Mesendoderm (in vitro differentiated cells): ENCODE data around the gene AP4B1.

ENCODE experiments used
- DNase-seq: peaks from one replicate; pipeline ENCODE4 v3.0.0; 2013
- H2AK5ac ChIP-seq: 2 replicates; pipeline ENCODE4 v1.6.1; 2013; ENCODE audit warnings: low read length, inconsistent platforms
- H2BK120ac ChIP-seq: 2 replicates; pipeline ENCODE4 v1.6.1; 2013; ENCODE audit warnings: low read depth, mild to moderate bottlenecking, low read length, moderate library complexity, mixed read lengths
- H2BK15ac ChIP-seq: replicated peaks from 2 replicates; pipeline ENCODE4 v1.6.1; 2013; ENCODE audit warnings: low read depth, mild to moderate bottlenecking, moderate library complexity
- H2BK5ac ChIP-seq: 2 replicates; pipeline ENCODE4 v1.6.1; 2013; ENCODE audit warnings: low read length, inconsistent platforms
- H3K18ac ChIP-seq: 2 replicates; pipeline ENCODE4 v1.6.1; 2013; ENCODE audit warnings: mild to moderate bottlenecking, low read length, mixed read lengths
- H3K23ac ChIP-seq: one replicate; pipeline ENCODE4 v1.6.1; 2013; ENCODE audit warnings: low read length
- H3K27ac ChIP-seq: 2 replicates; pipeline ENCODE4 v1.5.1; 2013; ENCODE audit warnings: low read depth, mild to moderate bottlenecking, inconsistent platforms, low read length, moderate library complexity
- H3K27me3 ChIP-seq: 2 replicates; pipeline ENCODE4 v1.6.1; 2013; ENCODE audit warnings: low read length, control low read depth, mild to moderate bottlenecking, inconsistent platforms; ENCODE audit not compliant: insufficient read depth, poor library complexity
- H3K36me3 ChIP-seq: 2 replicates; pipeline ENCODE4 v1.6.1; 2013; ENCODE audit warnings: low read length, inconsistent platforms; ENCODE audit not compliant: control insufficient read depth, insufficient read depth
- H3K4ac ChIP-seq: one replicate; pipeline ENCODE4 v1.6.1; 2013; ENCODE audit warnings: low read depth, mild to moderate bottlenecking, low read length, moderate library complexity
- H3K4me1 ChIP-seq: 2 replicates; pipeline ENCODE4 v1.6.1; 2013; ENCODE audit warnings: low read depth, low read length, inconsistent platforms; ENCODE audit not compliant: control insufficient read depth
- H3K4me2 ChIP-seq: 2 replicates; pipeline ENCODE4 v1.6.1; 2013; ENCODE audit warnings: low read length
- H3K4me3 ChIP-seq: 2 replicates; pipeline ENCODE4 v1.5.1; 2013; ENCODE audit warnings: mild to moderate bottlenecking, low read length
- H3K56ac ChIP-seq: one replicate; pipeline ENCODE4 v1.6.1; 2013; ENCODE audit warnings: low read length
- H3K79me1 ChIP-seq: 2 replicates; pipeline ENCODE4 v1.6.1; 2013; ENCODE audit warnings: low read length, inconsistent platforms
- H3K79me2 ChIP-seq: 2 replicates; pipeline ENCODE4 v1.6.1; 2013; ENCODE audit warnings: mild to moderate bottlenecking, low read length; ENCODE audit not compliant: control insufficient read depth, insufficient read depth
- H3K9ac ChIP-seq: 2 replicates; pipeline ENCODE4 v1.6.1; 2013; ENCODE audit warnings: low read length, inconsistent platforms
- H4K5ac ChIP-seq: one replicate; pipeline ENCODE4 v1.6.1; 2013; ENCODE audit warnings: low read length
- H4K8ac ChIP-seq: one replicate; pipeline ENCODE4 v1.6.1; 2013; ENCODE audit warnings: low read depth, mild to moderate bottlenecking, control low read depth, low read length, moderate library complexity
- WGBS: extraction: QIAGEN DNeasy Blood & Tissue Kit; methylation state at CpG from one replicate; pipeline ENCODE4 v1.1.7; 2013; ENCODE audit warnings: low lambda C conversion rate, missing lambda C conversion rate; ENCODE audit not compliant: insufficient coverage; ENCODE audit errors: extremely low coverage; 5-methylcytosine and 5-hydroxymethylcytosine counted together

AP4B1 gene

GRCh38 chr1:113912594-113913311 lies 8.2 kb upstream of the AP4B1 start:
- no peak overlapping the region for H3K4ac ChIP-seq
- H2AK5ac ChIP-seq = no peak overlapping the region
- H2BK120ac ChIP-seq = no peak overlapping the region
- WGBS = no CpG with 5 or more reads among the region's 6 CpGs
- no peak overlapping the region for H3K18ac ChIP-seq
- H4K8ac ChIP-seq = no peak overlapping the region
- no peak overlapping the region for H2BK5ac ChIP-seq
- no peaks in the 10 kb centered on the region for H3K27me3 ChIP-seq
- no peak for DNase-seq
- H4K5ac ChIP-seq = no peak overlapping the region
- no peak overlapping the region for H3K23ac ChIP-seq
- no peak overlapping the region for H3K27ac ChIP-seq
- no peak overlapping the region for H3K56ac ChIP-seq
- no peak overlapping the region for H3K4me3 ChIP-seq
- no peak overlapping the region for H3K4me2 ChIP-seq
- no peaks in the 10 kb centered on the region for H3K4me1 ChIP-seq
- no peaks in the 10 kb centered on the region for H3K79me2 ChIP-seq
- H3K79me1 ChIP-seq = no peaks in the 10 kb centered on the region
- peaks cover 2% of the 10 kb centered on the region for H3K36me3 ChIP-seq
- H3K9ac ChIP-seq = no peak overlapping the region
- no peak overlapping the region for H2BK15ac ChIP-seq

GRCh38 chr1:113905435-113905861 lies 849 bp upstream of the AP4B1 start:
- H3K36me3 ChIP-seq = peaks cover 2% of the 10 kb centered on the region
- no peaks in the 10 kb centered on the region for H3K27me3 ChIP-seq
- peak overlapping the region; percentile 87 for H3K56ac ChIP-seq
- peak overlapping the region; percentile 73 for H2BK5ac ChIP-seq
- peak overlapping the region; percentile 64 for H3K4ac ChIP-seq
- no peak overlapping the region for H2BK15ac ChIP-seq
- H3K4me1 ChIP-seq = peaks cover 2% of the 10 kb centered on the region
- no peak overlapping the region for H4K8ac ChIP-seq
- peak overlapping the region; percentile 78 for H3K4me2 ChIP-seq
- no peak overlapping the region for H2AK5ac ChIP-seq
- H3K18ac ChIP-seq = peak overlapping the region; percentile 64
- H3K23ac ChIP-seq = no peak overlapping the region
- H3K79me2 ChIP-seq = peaks cover 2% of the 10 kb centered on the region
- H3K9ac ChIP-seq = peak overlapping the region; percentile 98
- H3K27ac ChIP-seq = peak overlapping the region; percentile 65
- peak overlapping the region; percentile 98 for H3K4me3 ChIP-seq
- H4K5ac ChIP-seq = no peak overlapping the region
- no peak overlapping the region for H2BK120ac ChIP-seq
- DNase-seq = peak; percentile 84
- H3K79me1 ChIP-seq = peaks cover 5% of the 10 kb centered on the region
- no CpG with 5 or more reads among the region's 17 CpGs for WGBS

- no peak overlapping the region for H2BK15ac ChIP-seq
- peaks cover 2% of the 10 kb centered on the region for H3K79me2 ChIP-seq
- no CpG with 5 or more reads among the region's 11 CpGs for WGBS
- no peak overlapping the region for H3K18ac ChIP-seq
- H3K79me1 ChIP-seq = peaks cover 5% of the 10 kb centered on the region
- H3K4ac ChIP-seq = no peak overlapping the region
- no peak overlapping the region for H2BK120ac ChIP-seq
- H3K36me3 ChIP-seq = peaks cover 2% of the 10 kb centered on the region
- peak; percentile 89 for DNase-seq
- H3K4me3 ChIP-seq = peak overlapping the region; percentile 92
- H3K4me1 ChIP-seq = peaks cover 2% of the 10 kb centered on the region
- no peak overlapping the region for H2BK5ac ChIP-seq
- peak overlapping the region; percentile 92 for H3K56ac ChIP-seq
- H3K27ac ChIP-seq = peak overlapping the region; percentile 30
- H4K8ac ChIP-seq = no peak overlapping the region
- no peak overlapping the region for H3K23ac ChIP-seq
- peak overlapping the region; percentile 87 for H3K4me2 ChIP-seq
- no peaks in the 10 kb centered on the region for H3K27me3 ChIP-seq
- H3K9ac ChIP-seq = peak overlapping the region; percentile 85
- H4K5ac ChIP-seq = no peak overlapping the region
- H2AK5ac ChIP-seq = no peak overlapping the region
These were observed 316 bp downstream of the AP4B1 start for GRCh38 chr1:113904293-113904673.

GRCh38 chr1:113903501-113904292 lies 902 bp downstream of the AP4B1 start:
- no peak overlapping the region for H4K8ac ChIP-seq
- H2BK15ac ChIP-seq = no peak overlapping the region
- no peak overlapping the region for H2BK120ac ChIP-seq
- H2AK5ac ChIP-seq = no peak overlapping the region
- no peaks in the 10 kb centered on the region for H3K27me3 ChIP-seq
- no peak overlapping the region for H3K4ac ChIP-seq
- no peak overlapping the region for H4K5ac ChIP-seq
- no peak overlapping the region for H3K27ac ChIP-seq
- H3K79me1 ChIP-seq = peaks cover 5% of the 10 kb centered on the region
- whole genome bisulfite sequencing = no CpG with 5 or more reads among the region's 7 CpGs
- peaks cover 2% of the 10 kb centered on the region for H3K79me2 ChIP-seq
- peak overlapping the region; percentile 85 for H3K9ac ChIP-seq
- peaks cover 2% of the 10 kb centered on the region for H3K4me1 ChIP-seq
- H3K18ac ChIP-seq = no peak overlapping the region
- H2BK5ac ChIP-seq = no peak overlapping the region
- no peak for DNase-seq
- H3K56ac ChIP-seq = peak overlapping the region; percentile 92
- no peak overlapping the region for H3K23ac ChIP-seq
- H3K4me3 ChIP-seq = peak overlapping the region; percentile 92
- H3K4me2 ChIP-seq = peak overlapping the region; percentile 87
- peaks cover 1% of the 10 kb centered on the region for H3K36me3 ChIP-seq

- no peak overlapping the region for H2BK15ac ChIP-seq
- H4K8ac ChIP-seq = no peak overlapping the region
- H3K79me2 ChIP-seq = peaks cover 2% of the 10 kb centered on the region
- H4K5ac ChIP-seq = no peak overlapping the region
- no peak for DNase-seq
- H3K27ac ChIP-seq = no peak overlapping the region
- H2AK5ac ChIP-seq = no peak overlapping the region
- H3K56ac ChIP-seq = no peak overlapping the region
- H3K23ac ChIP-seq = no peak overlapping the region
- no peak overlapping the region for H2BK120ac ChIP-seq
- H3K36me3 ChIP-seq = no peaks in the 10 kb centered on the region
- H2BK5ac ChIP-seq = no peak overlapping the region
- WGBS = no CpG with 5 or more reads among the region's 3 CpGs
- no peak overlapping the region for H3K18ac ChIP-seq
- H3K79me1 ChIP-seq = peaks cover 3% of the 10 kb centered on the region
- H3K4ac ChIP-seq = no peak overlapping the region
- peaks cover 2% of the 10 kb centered on the region for H3K4me1 ChIP-seq
- H3K27me3 ChIP-seq = no peaks in the 10 kb centered on the region
- no peak overlapping the region for H3K4me2 ChIP-seq
- H3K4me3 ChIP-seq = no peak overlapping the region
- H3K9ac ChIP-seq = no peak overlapping the region
These were observed 3.4 kb downstream of the AP4B1 start for GRCh38 chr1:113901191-113901590.
